Small intestine (tissue), 7 donors: ENCODE measurements around the gene EDA. TPM values are rescaled to one million over a fixed set of nuclear protein-coding genes. Genes with fewer than 3 reads are reported as not detected.

ENCODE experiments used
- DNase-seq, 2 donors: peaks; one replicate each; pipeline versions ENCODE4 v3.0.0 to v3.0.0-alpha.2; 2013
- FAIRE-seq: peaks from 2 replicates; lab custom pipeline; 2012; peaks lifted over from hg19 to GRCh38; lab: Jason Lieb, UNC
- H3K27ac ChIP-seq, 3 donors: one replicate each; pipeline ENCODE4 v1.5.1; 2013; ENCODE audit warnings: low read length in 2 of 3, mild to moderate bottlenecking in 2 of 3, control low read depth in 1 of 3, inconsistent platforms in 1 of 3, low read depth in 1 of 3, moderate library complexity in 1 of 3
- H3K27me3 ChIP-seq, 3 donors: one replicate each; pipeline ENCODE4 v1.6.1; 2013; ENCODE audit warnings: low read length in 3 of 3, inconsistent platforms in 1 of 3; ENCODE audit not compliant: control insufficient read depth in 3 of 3, insufficient read depth in 3 of 3
- H3K36me3 ChIP-seq, 3 donors: one replicate each; pipeline ENCODE4 v1.6.1; 2013; ENCODE audit warnings: low read length in 3 of 3, inconsistent platforms in 1 of 3, low read depth in 1 of 3, mild to moderate bottlenecking in 1 of 3, moderate library complexity in 1 of 3; ENCODE audit not compliant: control insufficient read depth in 3 of 3, insufficient read depth in 2 of 3
- H3K4me1 ChIP-seq, 3 donors: one replicate each; pipeline ENCODE4 v1.6.1; 2013; ENCODE audit warnings: low read length in 2 of 3, inconsistent platforms in 1 of 3, low read depth in 1 of 3, mild to moderate bottlenecking in 1 of 3, moderate library complexity in 1 of 3; ENCODE audit not compliant: control insufficient read depth in 3 of 3, insufficient read depth in 2 of 3
- H3K4me3 ChIP-seq, 3 donors: one replicate each; pipeline ENCODE4 v1.5.1; 2013; ENCODE audit warnings: low read length in 3 of 3, control low read depth in 1 of 3, inconsistent platforms in 1 of 3, low read depth in 1 of 3, mild to moderate bottlenecking in 1 of 3, moderate library complexity in 1 of 3
- H3K9me3 ChIP-seq, 2 donors: one replicate each; pipeline ENCODE4 v1.6.1; 2013; ENCODE audit warnings: low read depth in 1 of 2, low read length in 1 of 2; ENCODE audit not compliant: control insufficient read depth in 2 of 2, insufficient read depth in 1 of 2
- WGBS, 3 donors: extraction: QIAGEN DNeasy Blood & Tissue Kit; methylation state at CpG; one replicate each; pipeline ENCODE4 v1.1.7; 2013; 5-methylcytosine and 5-hydroxymethylcytosine counted together
- polyA plus RNA-seq, 4 donors: library from polyadenylated mRNA; stranded (reverse) in 3 of 4; unstranded in 1 of 4; fragments of 200-250 nt in 3 of 4; fragments of 120-200 nt in 1 of 4; gene quantifications; one replicate each; pipeline versions ENCODE4 v1.2.1 to v1.2.3, GENCODE V29; 2013
- donor health status: healthy with polysubstance abuse.
- donor health status: control.
- donor health status: control.
- donor health status: Bipolar disorder and iron deficiency.
- donor health status: healthy.

Gene EDA
- polyA plus RNA-seq, 4 donors, result 1.1 to 42.2 (median 1.4) TPM; not detected in 1

DNA sequence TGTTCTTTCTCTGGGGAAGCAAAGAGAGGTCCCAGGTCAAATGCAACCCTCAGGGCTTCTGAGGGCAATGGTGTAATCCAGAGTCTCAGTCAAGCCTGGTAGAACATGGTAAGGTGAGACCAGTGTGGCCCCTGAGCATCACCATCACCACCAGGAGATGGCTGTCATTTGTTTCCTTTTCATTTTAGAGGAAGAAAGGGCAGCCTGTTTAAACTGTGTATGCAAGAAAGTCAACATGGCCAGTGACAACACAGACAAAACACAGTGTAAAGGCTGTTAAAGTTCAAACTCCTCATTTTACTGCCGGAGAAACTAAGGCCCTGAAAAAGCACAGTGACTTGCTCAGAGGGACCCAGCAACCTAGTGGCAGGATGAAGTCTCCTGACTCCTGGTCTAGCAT is 2.0 kb upstream of the EDA start:
- Histone ChIP-seq H3K27me3 (no peaks in the 10 kb centered on the region), H3K27ac (peak overlapping the region in 1 of 3 donors; percentile 42), H3K4me3 (no peak overlapping the region), H3K36me3 (no peaks in the 10 kb centered on the region), H3K9me3 (no peaks in the 10 kb centered on the region), H3K4me1 (peaks cover 0 to 11% (median 0%) of the 10 kb centered on the region in 3 donors)
- DNase-seq (peak in 1 of 2 donors; percentile 41), FAIRE-seq (no peak)
- 69 to 83% (median 75%) methylated on average over 1 of the region's 1 CpG for WGBS, 3 donors

DNA sequence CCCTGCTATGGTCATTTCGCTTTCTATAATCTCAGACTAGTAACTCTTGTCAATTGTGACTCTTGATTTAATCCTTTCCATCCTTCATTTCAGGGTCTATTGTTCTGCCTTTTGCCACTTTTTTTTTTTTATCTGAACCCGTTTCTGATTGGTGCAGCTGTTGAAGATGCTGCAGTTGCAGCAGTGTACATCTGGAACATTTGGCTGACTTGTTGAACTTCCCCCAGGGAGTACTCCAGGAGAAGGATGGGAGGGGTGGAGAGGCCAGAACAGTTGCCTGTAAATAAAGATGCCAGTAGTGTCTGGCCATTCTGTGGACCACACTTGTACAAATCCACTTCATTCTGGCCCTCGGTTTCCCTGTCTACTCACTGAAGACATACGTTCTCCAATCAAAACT is 1.0 kb upstream of the EDA start:
- DNase-seq, result peak in 1 of 2 donors; percentile 1
- H3K4me1 ChIP-seq, result peaks cover 0 to 11% (median 0%) of the 10 kb centered on the region in 3 donors
- FAIRE-seq, result no peak
- WGBS, 3 donors, result 55 to 59% (median 55%) methylated on average over 4 of the region's 4 CpGs
- no peaks in the 10 kb centered on the region for H3K36me3 ChIP-seq
- H3K9me3 ChIP-seq, result no peaks in the 10 kb centered on the region
- H3K27ac ChIP-seq, result peak overlapping the region in 1 of 3 donors; percentile 45
- no peaks in the 10 kb centered on the region for H3K27me3 ChIP-seq
- no peak overlapping the region for H3K4me3 ChIP-seq

DNA sequence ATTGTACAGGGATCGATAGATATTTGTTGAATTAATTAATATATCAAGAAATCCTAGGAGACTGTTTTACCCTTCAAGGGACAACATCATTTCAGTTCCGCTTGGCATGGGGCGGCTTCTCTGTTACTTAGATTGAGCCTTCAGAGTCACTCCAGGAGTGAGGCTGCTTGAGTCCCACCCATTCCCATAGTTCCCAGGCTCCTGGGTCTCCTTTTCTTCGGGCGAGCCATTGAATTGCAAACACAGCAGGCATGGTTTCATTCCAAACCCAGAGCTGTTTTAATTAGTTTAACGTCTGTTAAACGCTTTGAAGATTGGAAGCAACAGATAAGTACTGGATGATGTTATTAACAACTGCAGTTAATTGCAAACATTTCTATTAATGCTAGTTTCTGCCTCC is 571 bp upstream of the EDA start:
- Histone ChIP-seq H3K27ac (peak overlapping the region in 1 of 3 donors; percentile 45), H3K4me3 (no peak overlapping the region), H3K27me3 (no peaks in the 10 kb centered on the region), H3K9me3 (no peaks in the 10 kb centered on the region), H3K4me1 (peaks cover 0 to 11% (median 0%) of the 10 kb centered on the region in 3 donors), H3K36me3 (no peaks in the 10 kb centered on the region)
- 28 to 51% (median 37%) methylated on average over 7 of the region's 7 CpGs for WGBS, 3 donors
- DNase-seq (no peak), FAIRE-seq (no peak)

DNA sequence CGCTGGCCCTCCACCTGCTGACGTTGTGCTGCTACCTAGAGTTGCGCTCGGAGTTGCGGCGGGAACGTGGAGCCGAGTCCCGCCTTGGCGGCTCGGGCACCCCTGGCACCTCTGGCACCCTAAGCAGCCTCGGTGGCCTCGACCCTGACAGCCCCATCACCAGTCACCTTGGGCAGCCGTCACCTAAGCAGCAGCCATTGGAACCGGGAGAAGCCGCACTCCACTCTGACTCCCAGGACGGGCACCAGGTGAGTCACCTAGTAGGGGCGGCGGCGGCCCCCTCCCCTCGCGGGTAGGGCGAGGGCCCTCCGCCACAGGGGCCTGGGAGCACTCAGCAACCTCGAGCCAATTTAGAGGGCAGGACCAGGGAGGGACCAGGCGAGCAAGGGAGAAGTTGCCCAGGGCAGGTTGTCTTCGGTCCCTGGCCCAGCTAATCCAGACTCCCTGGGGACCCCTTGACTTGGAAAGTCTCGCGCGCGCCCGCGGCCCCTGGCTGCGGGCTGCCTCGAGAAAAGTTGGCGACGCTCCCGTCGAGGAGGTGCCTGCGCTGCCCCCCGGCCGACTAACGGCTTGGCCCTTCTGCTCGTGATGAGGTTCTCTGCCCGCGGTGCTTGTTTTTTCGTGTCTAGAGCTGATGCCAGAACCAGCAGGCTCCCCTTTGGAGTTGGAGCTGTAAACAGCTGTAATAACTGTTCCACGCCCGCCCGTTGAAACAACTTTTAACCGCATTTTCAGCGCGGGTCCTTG is 717 bp downstream of the EDA start:
- Histone ChIP-seq H3K36me3 (no peaks in the 10 kb centered on the region), H3K9me3 (no peaks in the 10 kb centered on the region), H3K27ac (peak overlapping the region in 1 of 3 donors; percentile 87), H3K4me3 (peak overlapping the region; percentile 23 to 67 (median 59)), H3K27me3 (no peaks in the 10 kb centered on the region), H3K4me1 (peaks cover 0 to 11% (median 0%) of the 10 kb centered on the region in 3 donors)
- WGBS, 3 donors, result 1 to 41% (median 8%) methylated on average over 20 to 53 of the region's 53 CpGs
- peak in 1 of 2 donors; percentile 56 for DNase-seq
- no peak for FAIRE-seq

DNA sequence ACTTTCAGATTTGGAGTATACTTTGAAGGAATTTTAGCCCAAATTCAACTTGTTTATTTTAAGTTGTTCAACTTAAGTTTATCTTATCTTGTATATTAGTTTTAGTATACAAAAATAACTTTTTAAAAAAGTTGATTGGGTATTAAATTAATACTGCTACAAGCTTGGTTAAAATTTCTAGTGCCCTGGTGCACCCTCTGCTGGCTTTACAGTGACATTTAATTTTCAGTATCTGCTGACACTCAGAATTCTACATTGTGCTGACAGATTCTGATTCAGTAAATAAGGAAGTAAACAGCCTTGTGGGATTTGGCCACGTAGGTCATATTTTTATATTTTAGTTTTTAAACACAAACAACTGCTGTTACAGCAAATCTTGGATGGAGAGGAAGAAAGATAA is 2.9 kb downstream of the EDA start:
- 0% methylated on average over 1 of the region's 1 CpG for WGBS, 3 donors
- Histone ChIP-seq H3K36me3 (no peaks in the 10 kb centered on the region), H3K27me3 (no peaks in the 10 kb centered on the region), H3K9me3 (no peaks in the 10 kb centered on the region), H3K4me1 (peaks cover 0 to 8% (median 0%) of the 10 kb centered on the region in 3 donors), H3K27ac (peak overlapping the region in 1 of 3 donors; percentile 17), H3K4me3 (no peak overlapping the region)
- FAIRE-seq (peak; percentile 59), DNase-seq (peak; percentile 9 to 38)

DNA sequence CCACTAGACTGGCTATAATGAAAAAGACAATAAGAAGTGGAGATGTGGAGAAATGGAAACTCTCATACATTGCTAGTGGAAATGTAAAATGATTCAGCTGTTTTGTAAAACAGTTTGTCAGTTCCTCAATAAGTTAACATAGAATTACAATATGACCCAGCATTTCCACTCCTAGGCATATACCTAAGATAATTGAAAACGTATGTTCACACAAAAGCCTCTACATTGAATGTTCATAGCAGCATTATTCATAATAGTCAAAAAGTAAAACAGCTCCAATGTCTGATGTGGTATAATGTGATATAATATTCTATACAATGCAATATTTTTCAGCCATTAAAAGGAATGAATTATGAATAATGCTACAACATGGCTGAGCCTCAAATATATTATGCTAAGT is 10.2 kb downstream of the EDA start:
- FAIRE-seq (no peak), DNase-seq (no peak)
- Histone ChIP-seq H3K36me3 (no peaks in the 10 kb centered on the region), H3K4me3 (no peak overlapping the region), H3K27me3 (no peaks in the 10 kb centered on the region), H3K9me3 (no peaks in the 10 kb centered on the region), H3K27ac (no peak overlapping the region), H3K4me1 (no peaks in the 10 kb centered on the region)
- WGBS, 3 donors, result 53 to 81% (median 78%) methylated on average over 1 of the region's 1 CpG

DNA sequence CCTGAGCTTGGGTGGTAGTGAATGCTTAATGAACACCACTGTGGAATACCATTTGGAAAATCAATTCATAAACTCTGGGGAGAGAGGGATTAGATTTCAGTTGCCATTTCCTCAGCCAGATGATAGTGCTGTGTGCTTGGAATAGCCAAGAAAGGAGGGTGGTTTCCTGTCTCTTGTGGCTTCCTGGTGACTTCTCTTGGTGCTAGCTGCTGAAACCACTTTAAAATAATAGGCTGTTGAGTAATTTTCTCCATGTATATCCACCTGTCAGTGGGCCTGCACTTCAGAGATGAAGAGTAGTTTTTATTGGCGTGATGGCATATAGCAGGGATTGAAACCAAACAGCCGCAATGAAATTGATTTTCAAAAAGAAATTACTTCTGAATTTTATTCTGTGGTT is 11.8 kb downstream of the EDA start:
- no peak overlapping the region for H3K27ac ChIP-seq
- H3K4me3 ChIP-seq, result no peak overlapping the region
- no peaks in the 10 kb centered on the region for H3K4me1 ChIP-seq
- H3K27me3 ChIP-seq, result no peaks in the 10 kb centered on the region
- 75 to 83% (median 80%) methylated on average over 2 of the region's 2 CpGs for WGBS, 3 donors
- no peaks in the 10 kb centered on the region for H3K9me3 ChIP-seq
- no peaks in the 10 kb centered on the region for H3K36me3 ChIP-seq
- DNase-seq (no peak), FAIRE-seq (no peak)

DNA sequence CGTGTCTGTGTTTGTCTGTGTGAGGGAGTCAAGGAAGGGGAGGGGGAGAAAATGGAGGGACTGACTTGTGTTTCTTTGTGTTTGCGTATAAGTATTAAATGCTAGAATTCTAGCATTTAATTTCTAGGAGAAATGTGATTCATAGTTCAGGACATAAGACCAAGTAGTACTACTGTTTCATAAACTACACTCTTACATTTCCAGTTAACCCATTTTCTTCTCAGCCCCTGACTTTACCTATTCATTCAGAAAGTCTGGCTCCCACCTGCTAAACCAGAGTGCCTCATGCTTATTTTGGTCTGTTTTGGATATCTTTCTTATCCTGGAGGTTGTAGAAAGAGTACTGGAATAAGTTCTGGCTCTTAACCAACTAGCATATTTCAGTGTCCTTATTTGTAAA is 14.2 kb downstream of the EDA start:
- H3K27me3 ChIP-seq, result no peaks in the 10 kb centered on the region
- no peak overlapping the region for H3K27ac ChIP-seq
- H3K36me3 ChIP-seq, result no peaks in the 10 kb centered on the region
- H3K4me3 ChIP-seq, result no peak overlapping the region
- no peaks in the 10 kb centered on the region for H3K4me1 ChIP-seq
- no peaks in the 10 kb centered on the region for H3K9me3 ChIP-seq
- 85 to 91% (median 86%) methylated on average over 2 of the region's 2 CpGs for WGBS, 3 donors
- DNase-seq, result no peak
- no peak for FAIRE-seq
